ENCODE results near the gene HOXC10. TPM values are rescaled to one million over a fixed set of nuclear protein-coding genes. Genes with fewer than 3 reads are reported as not detected.
A peak's percentile ranks its signal among the peaks of the same experiment; 100 is the strongest.

The HOXC10 gene
- total and polyA plus RNA-seq, 2 of the 8 experiments (the other 6 are each of a cell fraction or from before 2014, with no cell fraction given), result not detected

DNA sequence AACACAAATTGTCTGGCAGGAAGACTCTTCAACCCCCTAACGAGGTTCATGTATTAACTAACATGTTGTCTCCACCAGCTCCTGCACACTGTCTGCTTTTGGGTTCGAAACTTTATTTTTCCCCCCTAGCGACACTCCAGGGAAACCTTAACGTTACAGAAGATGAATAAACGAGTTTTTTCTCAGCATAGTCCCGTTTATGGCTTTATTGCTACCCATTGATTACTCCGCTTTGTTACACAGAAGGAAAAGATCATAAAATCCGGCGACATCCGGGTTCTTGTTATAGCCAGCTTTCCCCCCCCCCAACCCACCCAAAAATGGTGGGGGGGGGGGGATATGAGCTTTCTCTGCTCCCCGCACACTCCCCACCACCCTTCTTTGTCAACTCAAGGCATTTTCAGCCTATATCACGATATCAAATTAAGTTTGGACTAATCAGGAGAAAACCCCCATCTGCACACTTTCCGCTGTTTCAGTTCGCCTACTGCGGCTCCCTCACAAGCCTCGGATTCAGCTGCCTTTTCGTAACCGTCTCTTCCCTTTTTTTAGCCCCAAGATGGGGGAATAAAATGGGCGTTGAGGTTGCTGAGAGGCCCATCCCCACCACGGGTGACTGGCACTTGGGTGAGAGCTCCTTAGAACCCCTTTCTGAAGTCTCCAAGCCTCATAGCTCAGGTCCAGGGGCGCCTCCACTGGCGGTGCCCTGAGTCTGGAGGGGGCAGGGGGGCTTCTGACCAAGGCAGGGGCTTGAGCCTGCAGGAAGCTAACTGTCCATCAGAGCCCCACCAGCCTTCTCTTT lies 41.9 kb downstream of the HOXC10 start:
- peak overlapping the region; percentile 53; the same call in 1 of the 2 replicates for H4K8ac ChIP-seq (ENCODE audit: extremely low read depth, insufficient read depth, low read length)
- no peak overlapping the region for H2AFZ ChIP-seq (ENCODE audit: low read length)
- no peak overlapping the region for H2BK15ac ChIP-seq (ENCODE audit: low read length)
- no peak overlapping the region for H3K23ac ChIP-seq (ENCODE audit: insufficient read length)
- H3K4ac ChIP-seq (replicated peaks; ENCODE audit: insufficient read length, low read depth, low read length), result no peak overlapping the region
- no peak overlapping the region for H3K14ac ChIP-seq (ENCODE audit: insufficient read length)
- DNase-seq (ENCODE audit: low read depth in 1 of 2, low spot score in 2 of 2) (no peak), FAIRE-seq (no peak)
- no peak overlapping the region for H3K18ac ChIP-seq (ENCODE audit: extremely low read depth, low read length)
- no peak overlapping the region for H3K56ac ChIP-seq (replicated peaks; ENCODE audit: insufficient read length, low read depth, low read length)
- H4K91ac ChIP-seq (replicated peaks; ENCODE audit: insufficient read length, low read length), result no peak overlapping the region
- no peak overlapping the region for H2BK120ac ChIP-seq (replicated peaks; ENCODE audit: low read depth, low read length)
- H3K4me3 ChIP-seq (ENCODE audit: extremely low read depth in 1 of 4, insufficient read depth in 2 of 4, low read depth in 3 of 4, low read length in 4 of 4), result no peak overlapping the region
- no peak overlapping the region for H2BK12ac ChIP-seq (ENCODE audit: low read depth, low read length)
- peaks cover 95 to 100% (median 99%) of the 10 kb centered on the region in 4 experiments for H3K27me3 ChIP-seq (replicated peaks in 1 of 4; ENCODE audit: control insufficient read depth in 3 of 4, extremely low read depth in 1 of 4, insufficient read depth in 3 of 4, low read length in 3 of 4)
- peaks cover 0 to 2% (median 0%) of the 10 kb centered on the region in 4 experiments; a peak in 1 of 8 replicates for H3K36me3 ChIP-seq (ENCODE audit: control insufficient read depth in 2 of 4, insufficient read depth in 4 of 4, low read length in 3 of 4)
- H2BK20ac ChIP-seq (ENCODE audit: low read length), result no peak overlapping the region
- peaks cover 0 to 5% (median 2%) of the 10 kb centered on the region in 4 experiments; a peak in 3 of 7 replicates for H3K4me1 ChIP-seq (replicated peaks in 1 of 4; ENCODE audit: control insufficient read depth in 3 of 4, insufficient read depth in 4 of 4, low read length in 3 of 4)
- no peak overlapping the region for H2AK5ac ChIP-seq (ENCODE audit: low read depth, low read length)
- no peaks in the 10 kb centered on the region for H3K23me2 ChIP-seq (ENCODE audit: low read depth, low read length)
- 14% methylated on average over 20 of the region's 22 CpGs; no CpG with 5 or more reads in 1 of the 2 experiments for WGBS, 2 experiments (ENCODE audit: extremely low coverage in 1 of 2, insufficient coverage in 1 of 2, insufficient read length in 1 of 2, insufficient replicate concordance in 2 of 2, low coverage in 1 of 2, low lambda C conversion rate in 2 of 2, missing lambda C conversion rate in 1 of 2)
- no peak overlapping the region for H4K5ac ChIP-seq (ENCODE audit: insufficient read length, low read depth, low read length)
- H3K9ac ChIP-seq (replicated peaks in 1 of 4; ENCODE audit: extremely low read depth in 1 of 4, low read depth in 3 of 4, low read length in 3 of 4), result no peak overlapping the region
- H3K79me2 ChIP-seq (ENCODE audit: control insufficient read depth in 1 of 2, insufficient read depth in 2 of 2, low read length in 2 of 2), result no peaks in the 10 kb centered on the region
- no peak overlapping the region for H3K4me2 ChIP-seq (ENCODE audit: insufficient read depth in 1 of 2, low read depth in 2 of 2, low read length in 2 of 2)
- H3K79me1 ChIP-seq (ENCODE audit: low read depth, low read length), result no peaks in the 10 kb centered on the region
- ChIA-PET CTCF (ENCODE audit: partially characterized antibody) (interaction anchor here (0.5 to 20.0 kb wide), 11 partner anchors 20 to 470 kb away, joined by 3 to 339 read pairs (median 4); partner anchors contain the start of genes HOXC8, HOXC9 and SMUG1), POLR2A (ENCODE audit: partially characterized antibody) (interaction anchor here (0.6 to 1.1 kb wide), 2 partner anchors 21 to 24 kb away, joined by 3 read pairs; no protein-coding TSS in a partner anchor)
- H3K27ac ChIP-seq (ENCODE audit: low read depth, low read length), result no peak overlapping the region
- H4K20me1 ChIP-seq (replicated peaks in 1 of 2; ENCODE audit: control insufficient read depth in 1 of 2, insufficient read depth in 2 of 2, low read length in 2 of 2), result peaks cover 20 to 22% of the 10 kb centered on the region in 2 experiments
- H3K9me3 ChIP-seq (ENCODE audit: insufficient read depth in 2 of 2, low read depth in 1 of 2, low read length in 1 of 2), result no peaks in the 10 kb centered on the region
- H2BK5ac ChIP-seq (ENCODE audit: low read depth, low read length), result no peak overlapping the region
- TF ChIP-seq EZH2 (IDR thresholded peaks at IDR 0.05; ENCODE audit: low read depth, low read length, severe bottlenecking), result peak; percentile 37
- TF ChIP-seq RNF2 (IDR thresholded peaks at IDR 0.05; ENCODE audit: borderline replicate concordance, low read depth, low read length, missing control alignments, poor library complexity, severe bottlenecking), result peak; percentile 90
- no peak for TF ChIP-seq BCL11A (IDR thresholded peaks at IDR 0.05; ENCODE audit: low read depth in 2 of 2, low read length in 2 of 2)
- no peak for TF ChIP-seq MAFK (IDR thresholded peaks at IDR 0.05; ENCODE audit: low read depth, low read length)
- TF ChIP-seq ZNF274 (IDR thresholded peaks at IDR 0.05; ENCODE audit: borderline replicate concordance, extremely low read depth, low read length), result no peak
- no peak for TF ChIP-seq NRF1 (IDR thresholded peaks at IDR 0.05; ENCODE audit: low read depth, low read length)
- TF ChIP-seq SP1 (IDR thresholded peaks at IDR 0.05; ENCODE audit: low read depth, low read length), result no peak
- no peak for TF ChIP-seq EGR1 (IDR thresholded peaks at IDR 0.05; ENCODE audit: borderline replicate concordance, low read depth, low read length)
- no peak for TF ChIP-seq SP2 (IDR thresholded peaks at IDR 0.05; ENCODE audit: low read length)
- TF ChIP-seq RXRA (IDR thresholded peaks at IDR 0.05; ENCODE audit: insufficient read depth, low read depth, low read length), result no peak
- TF ChIP-seq CBX8 (IDR thresholded peaks at IDR 0.05; ENCODE audit: borderline replicate concordance, low read depth, low read length), result peak; percentile 42; the same call in 1 of the 2 replicates
- no peak for TF ChIP-seq SIX5 (IDR thresholded peaks at IDR 0.05; ENCODE audit: low read depth, low read length)
